NCI-H1930 (cell line): ENCODE data around the gene NKAPD1.
"Not testable (repeated sequence)": the region's sequence is repeated elsewhere in the genome, so short reads cannot be mapped to it uniquely, and the experiment has no call there.

Source experiments
- DNase-seq, 2 experiments: peaks; one replicate each; lab custom pipeline; 2025; lab: John Stamatoyannopoulos, UW

Gene NKAPD1

DNA sequence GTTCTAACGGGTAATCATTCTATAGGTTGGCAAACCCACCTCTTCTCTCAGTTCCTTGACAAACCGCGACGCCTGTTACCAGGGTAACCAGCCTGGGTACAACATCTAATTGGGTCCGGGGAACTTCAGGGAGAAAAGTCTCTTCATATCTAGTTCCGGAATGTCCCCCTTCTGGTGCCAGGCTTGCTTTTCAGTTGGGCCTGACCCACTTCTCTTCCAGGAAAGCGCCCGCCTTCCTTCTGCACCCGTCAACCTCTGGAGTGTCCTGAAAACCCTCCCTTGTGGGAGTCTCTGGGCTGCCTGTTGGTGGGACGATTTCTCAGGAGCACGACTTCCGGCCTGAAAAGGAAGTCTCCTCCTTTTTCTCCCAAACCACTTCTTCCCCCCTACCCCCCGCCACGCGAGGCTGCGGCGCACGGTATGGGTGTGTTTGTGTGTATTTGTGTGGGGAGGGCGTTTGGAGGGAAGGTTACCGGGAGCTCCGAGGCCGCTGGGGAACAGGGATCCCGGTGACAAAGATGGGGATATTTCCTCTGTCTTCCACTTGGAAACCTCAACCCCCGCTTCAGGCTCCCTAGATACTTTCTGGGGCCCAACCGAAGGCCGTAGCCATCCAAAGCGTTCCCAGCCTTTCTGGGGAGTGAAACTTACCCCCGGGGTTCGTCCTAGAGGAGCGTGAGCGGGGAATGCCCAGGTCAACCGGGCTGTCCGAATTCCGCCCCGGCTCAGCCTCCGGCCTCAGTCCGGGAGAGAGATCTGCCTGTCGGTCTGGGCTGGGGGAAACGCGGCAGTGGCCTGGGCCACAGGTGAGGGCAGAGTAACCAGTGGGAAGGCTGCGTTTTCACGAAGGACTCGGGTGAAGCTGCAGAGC, at the start of gene NKAPD1, which contains the start of gene PIH1D2:
NKAPD1 (plus strand) TSS at position 359 of the 871 bp plus-strand sequence. CDS start 1,276 bp downstream, outside the sequence.
PIH1D2 (minus strand) TSS at position 77 of the 871 bp plus-strand sequence. CDS start 843 bp downstream, outside the sequence.
- peak; percentile 68 to 77 for DNase-seq

- DNase-seq, result peak; percentile 77
These were observed 49.1 kb upstream of the NKAPD1 start, which contains the start of gene DLAT for GRCh38 chr11:112024773-112025678. TSS of gene DLAT (plus strand) at chr11:112025408. CDS start at chr11:112025473, 65 bp downstream.

- no peak for DNase-seq
These were observed 48.4 kb upstream of the NKAPD1 start for GRCh38 chr11:112025707-112026106.

- DNase-seq, result not testable (repeated sequence)
These were observed 47.2 kb upstream of the NKAPD1 start for GRCh38 chr11:112026784-112027410.

DNA sequence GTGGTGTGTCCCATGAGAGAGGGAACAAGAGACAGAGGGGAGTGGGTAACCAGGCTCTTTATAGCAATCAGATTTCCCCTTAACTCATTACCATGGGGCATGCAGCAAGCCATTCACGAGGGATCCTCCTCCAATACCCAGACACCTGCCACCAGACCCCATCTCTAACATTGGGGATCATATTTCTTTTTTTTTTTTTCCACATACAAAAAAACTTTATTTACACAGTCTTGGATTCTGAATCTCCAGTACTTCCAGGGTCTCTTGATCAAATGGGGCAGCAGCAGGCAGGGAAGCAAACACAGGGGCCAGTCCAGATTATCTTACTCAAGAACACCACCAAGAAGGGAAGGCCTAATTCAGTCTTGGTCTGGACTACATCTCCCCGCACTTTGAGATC, 44.6 kb upstream of the NKAPD1 start:
- DNase-seq, result no peak

DNA sequence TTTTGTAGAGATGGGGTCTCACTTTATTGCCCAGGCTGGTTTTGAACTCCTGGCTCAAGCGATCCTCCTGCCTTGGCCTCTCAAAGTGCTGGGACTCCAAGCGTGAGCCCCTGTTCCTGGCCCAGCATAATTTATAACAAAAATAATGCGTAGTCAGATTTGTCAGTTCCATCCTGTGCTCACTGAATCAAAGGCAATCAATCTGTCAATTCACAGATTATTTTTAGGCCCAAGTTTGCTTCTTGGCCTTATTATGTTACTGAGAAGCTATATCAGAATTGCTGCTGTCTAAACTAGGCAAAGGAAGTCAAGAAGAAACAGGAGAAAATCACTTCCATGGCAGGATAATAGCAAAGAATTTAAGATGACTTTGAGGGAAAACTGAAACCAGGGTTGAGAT, 40.2 kb upstream of the NKAPD1 start:
- no peak for DNase-seq

GRCh38 chr11:112037527-112037926, 36.6 kb upstream of the NKAPD1 start:
- no peak for DNase-seq

GRCh38 chr11:112042161-112042960, 31.7 kb upstream of the NKAPD1 start:
- no peak for DNase-seq

DNA sequence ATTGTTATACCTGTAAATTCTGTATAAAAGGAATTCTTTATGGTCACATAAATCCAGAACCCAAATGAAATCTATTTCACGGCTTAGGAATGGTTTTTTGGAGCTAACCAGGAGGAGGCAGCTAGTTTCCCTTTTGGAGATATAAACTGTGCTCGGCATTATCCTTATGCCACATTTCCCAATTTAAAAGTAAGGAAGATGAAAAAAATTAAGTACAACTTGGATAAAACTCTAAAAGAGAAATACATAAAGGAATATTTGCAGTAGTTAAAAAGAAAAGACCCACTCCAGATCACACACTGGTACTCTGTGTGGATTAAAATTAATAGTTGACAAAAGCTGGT, 31.2 kb upstream of the NKAPD1 start:
- no peak for DNase-seq

DNA sequence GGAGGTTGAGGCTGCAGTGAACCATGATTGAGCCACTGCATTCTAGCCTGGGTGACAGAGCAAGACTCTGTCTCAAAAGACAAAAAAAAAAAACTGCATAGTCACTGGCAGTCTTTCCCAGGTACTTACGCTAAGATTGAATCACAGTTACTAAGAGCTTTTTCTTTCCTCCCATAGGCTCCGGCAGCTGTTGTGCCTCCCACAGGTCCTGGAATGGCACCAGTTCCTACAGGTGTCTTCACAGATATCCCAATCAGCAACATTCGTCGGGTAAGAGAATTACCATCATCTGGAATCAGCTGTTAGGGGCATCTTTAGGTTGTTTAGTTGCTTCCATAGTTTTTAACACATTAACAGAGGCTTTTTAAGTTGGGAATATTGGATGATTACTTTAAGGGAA, 29.1 kb upstream of the NKAPD1 start:
- no peak for DNase-seq

DNA sequence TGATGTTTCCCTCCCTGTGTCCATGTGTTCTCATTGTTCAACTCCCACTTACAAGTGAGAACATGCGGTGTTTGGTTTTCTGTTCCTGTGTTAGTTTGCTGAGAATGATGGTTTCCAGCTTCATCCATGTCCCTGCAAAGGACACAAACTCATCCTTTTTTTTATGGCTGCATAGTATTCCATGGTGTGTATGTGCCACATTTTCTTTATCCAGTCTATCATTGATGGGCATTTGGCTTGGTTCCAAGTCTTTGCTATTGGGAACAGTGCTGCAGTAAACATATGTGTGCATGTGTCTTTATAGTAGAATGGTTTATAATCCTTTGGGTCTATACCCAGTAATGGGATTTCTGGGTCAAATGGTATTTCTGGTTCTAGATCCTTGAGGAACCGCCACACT, 27.5 kb upstream of the NKAPD1 start:
- DNase-seq, result not testable (repeated sequence)

DNA sequence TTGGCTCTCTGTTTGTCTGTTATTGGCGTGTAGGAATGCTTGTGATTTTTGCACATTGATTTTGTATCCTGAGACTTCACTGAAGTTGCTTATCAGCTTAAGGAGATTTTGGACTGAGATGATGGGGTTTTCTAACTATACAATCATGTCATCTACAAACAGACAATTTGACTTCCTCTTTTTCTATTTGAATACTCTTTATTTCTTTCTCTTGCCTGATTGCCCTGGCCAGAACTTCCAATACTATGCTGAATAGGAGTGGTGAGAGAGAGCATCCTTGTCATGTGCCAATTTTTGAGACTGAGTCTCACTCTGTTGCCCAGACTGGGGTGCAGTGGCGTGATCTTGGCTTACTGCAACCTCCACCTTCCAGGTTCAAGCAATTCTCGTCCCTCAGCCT, 25.8 kb upstream of the NKAPD1 start:
- DNase-seq, result not testable (repeated sequence)

DNA sequence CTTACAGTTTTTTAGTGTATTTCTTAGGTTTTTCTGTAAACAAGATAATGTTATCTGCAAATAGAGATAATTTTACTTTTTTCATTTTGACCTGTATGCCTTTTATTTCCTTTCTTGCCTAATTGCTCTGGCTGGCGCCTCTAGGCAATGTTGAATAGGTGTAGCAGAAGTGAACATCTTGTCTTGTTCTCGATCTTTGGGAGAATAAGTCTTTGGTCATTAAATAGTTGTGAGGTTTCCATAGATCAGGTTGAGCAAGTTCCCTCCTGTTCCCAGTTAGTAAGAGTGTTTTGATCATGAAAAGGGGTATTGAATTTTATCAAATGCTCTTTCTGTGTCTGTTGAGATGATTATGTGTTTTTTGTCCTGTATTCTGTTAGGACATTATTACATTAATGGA, 24.3 kb upstream of the NKAPD1 start:
- DNase-seq, result no peak

- no peak for DNase-seq
These were observed 23.4 kb upstream of the NKAPD1 start for GRCh38 chr11:112050721-112051120.

GRCh38 chr11:112051768-112052167, 22.3 kb upstream of the NKAPD1 start:
- DNase-seq, result no peak

DNA sequence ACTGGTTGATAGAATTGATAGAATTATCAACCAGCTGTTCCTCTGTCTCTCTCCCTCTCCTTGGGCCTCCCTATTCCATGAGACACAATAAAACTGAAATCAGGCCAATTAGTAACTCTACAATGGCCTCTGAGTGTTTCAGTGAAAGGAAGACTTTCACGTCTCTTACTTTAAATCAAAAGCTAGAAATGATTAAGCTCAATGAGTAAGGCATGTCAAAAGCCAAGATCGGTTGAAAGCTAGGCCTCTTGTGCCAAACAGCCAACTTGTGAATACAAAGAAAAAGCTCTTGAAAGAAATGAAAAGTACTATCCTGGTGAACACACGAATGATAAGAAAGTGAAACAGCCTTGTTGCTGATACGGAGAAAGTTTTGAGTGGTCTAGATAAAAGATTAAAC, 16.9 kb upstream of the NKAPD1 start:
- DNase-seq, result no peak

- no peak for DNase-seq
These were observed 16.0 kb upstream of the NKAPD1 start for GRCh38 chr11:112058103-112058502.

- DNase-seq, result no peak
These were observed 11.2 kb upstream of the NKAPD1 start for GRCh38 chr11:112062923-112063322.

GRCh38 chr11:112082729-112083128, 8.6 kb downstream of the NKAPD1 start:
- no peak for DNase-seq

DNA sequence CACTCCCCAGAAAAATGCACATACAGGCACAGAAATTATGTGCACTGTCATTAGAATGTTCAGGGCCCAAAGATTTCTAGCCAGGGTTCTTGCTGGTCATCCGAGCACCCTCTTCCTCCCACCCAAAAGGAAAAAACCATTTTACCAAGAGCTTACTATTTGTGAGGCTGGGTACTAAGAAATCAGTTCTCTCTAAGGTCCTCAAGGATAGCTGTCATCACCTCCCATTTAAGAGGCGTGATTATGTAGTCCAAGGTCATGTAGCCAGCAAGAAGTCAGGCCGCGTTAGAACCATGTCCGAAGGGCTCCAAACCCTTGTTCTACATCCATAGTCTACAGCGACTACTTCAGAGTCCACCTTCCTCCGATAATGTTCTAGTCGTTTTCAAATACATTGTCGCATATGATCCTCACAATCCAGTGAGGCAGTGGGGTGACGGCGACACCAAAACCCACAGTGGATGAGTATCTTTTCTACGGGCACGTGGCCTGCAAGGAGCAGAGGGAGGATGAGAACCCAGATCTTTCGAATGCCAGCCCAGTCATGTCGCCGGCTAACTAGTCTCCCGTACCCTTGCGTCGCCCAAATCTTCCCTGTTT, 11.8 kb downstream of the NKAPD1 start:
- DNase-seq, result no peak
